ENCODE results near the gene SNAPC4. TPM values are rescaled to one million over a fixed set of nuclear protein-coding genes. Genes with fewer than 3 reads are reported as not detected.

SNAPC4 gene
- total and polyA plus RNA-seq, 12 donors = 3.0 to 8.3 (median 4.7) TPM

GRCh38 chr9:136404801-136405136 lies 4.8 kb upstream of the SNAPC4 start:
- H3K4me1 ChIP-seq = peaks cover 5 to 27% (median 17%) of the 10 kb centered on the region in 9 donors
- no peak for DNase-seq
- H3K27ac ChIP-seq = no peak overlapping the region
- 87 to 92% methylated on average over 14 of the region's 14 CpGs for WGBS, 2 donors
- ATAC-seq = no peak
- H3K27me3 ChIP-seq = no peaks in the 10 kb centered on the region
- H3K9me3 ChIP-seq = no peaks in the 10 kb centered on the region
- H3K4me3 ChIP-seq = no peak overlapping the region
- peaks cover 0 to 60% (median 14%) of the 10 kb centered on the region in 9 donors for H3K36me3 ChIP-seq
- intact Hi-C loops (cut with DNase I) = loop anchor here in 4 of 10 donors (5.0 to 10.0 kb wide), 4 partner anchors 60 to 92 kb away; no protein-coding TSS in a partner anchor
- TF ChIP-seq CTCF (IDR thresholded peaks at IDR 0.05) = no peak

- no peak for DNase-seq
- H3K27ac ChIP-seq = no peak overlapping the region
- H3K27me3 ChIP-seq = no peaks in the 10 kb centered on the region
- peaks cover 0 to 60% (median 14%) of the 10 kb centered on the region in 9 donors for H3K36me3 ChIP-seq
- WGBS, 2 donors = 87 to 91% methylated on average over 32 of the region's 32 CpGs
- H3K4me1 ChIP-seq = peaks cover 8 to 26% (median 15%) of the 10 kb centered on the region in 9 donors
- TF ChIP-seq CTCF (IDR thresholded peaks at IDR 0.05) = no peak
- no peaks in the 10 kb centered on the region for H3K9me3 ChIP-seq
- intact Hi-C loops (cut with DNase I) = loop anchor here in 4 of 10 donors (5.0 to 10.0 kb wide), 4 partner anchors 59 to 92 kb away; no protein-coding TSS in a partner anchor
- no peak for ATAC-seq
- H3K4me3 ChIP-seq = no peak overlapping the region
These were observed 4.2 kb upstream of the SNAPC4 start for GRCh38 chr9:136403915-136404800.

GRCh38 chr9:136403538-136403914 lies 3.6 kb upstream of the SNAPC4 start:
- Histone ChIP-seq H3K27ac (no peak overlapping the region), H3K4me3 (no peak overlapping the region), H3K27me3 (no peaks in the 10 kb centered on the region), H3K36me3 (peaks cover 0 to 61% (median 14%) of the 10 kb centered on the region in 9 donors), H3K4me1 (peaks cover 13 to 26% (median 17%) of the 10 kb centered on the region in 9 donors), H3K9me3 (no peaks in the 10 kb centered on the region)
- no peak for DNase-seq
- intact Hi-C loops (cut with DNase I) = loop anchor here in 4 of 10 donors (5.0 to 10.0 kb wide), 4 partner anchors 59 to 91 kb away; no protein-coding TSS in a partner anchor
- 90 to 93% methylated on average over 5 of the region's 5 CpGs for WGBS, 2 donors
- ATAC-seq = no peak
- no peak for TF ChIP-seq CTCF (IDR thresholded peaks at IDR 0.05)

GRCh38 chr9:136402067-136402466 lies 2.1 kb upstream of the SNAPC4 start:
- intact Hi-C loops (cut with DNase I) = loop anchor here in 4 of 10 donors (5.0 to 10.0 kb wide), 4 partner anchors 57 to 90 kb away; no protein-coding TSS in a partner anchor
- ATAC-seq (no peak), DNase-seq (no peak)
- Histone ChIP-seq H3K4me3 (no peak overlapping the region), H3K4me1 (peaks cover 13 to 24% (median 18%) of the 10 kb centered on the region in 9 donors), H3K27me3 (no peaks in the 10 kb centered on the region), H3K36me3 (peaks cover 0 to 63% (median 14%) of the 10 kb centered on the region in 9 donors), H3K27ac (no peak overlapping the region), H3K9me3 (no peaks in the 10 kb centered on the region)
- WGBS, 2 donors = 52 to 59% methylated on average over 13 of the region's 13 CpGs
- TF ChIP-seq CTCF (IDR thresholded peaks at IDR 0.05) = no peak

All from heart right ventricle (tissue), 16 donors.